GM12801 (cell line): ENCODE results near the gene CISD2.

Experiments used
- TF ChIP-seq, protein P1 (sequence below): IDR thresholded peaks from one replicate; pipeline ENCODE4 v1.5.1; 2011; ENCODE audit warnings: control low read depth; ENCODE audit not compliant: insufficient read length; ENCODE audit errors: extremely low read depth

CISD2 gene, protein sequence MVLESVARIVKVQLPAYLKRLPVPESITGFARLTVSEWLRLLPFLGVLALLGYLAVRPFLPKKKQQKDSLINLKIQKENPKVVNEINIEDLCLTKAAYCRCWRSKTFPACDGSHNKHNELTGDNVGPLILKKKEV

DNA sequence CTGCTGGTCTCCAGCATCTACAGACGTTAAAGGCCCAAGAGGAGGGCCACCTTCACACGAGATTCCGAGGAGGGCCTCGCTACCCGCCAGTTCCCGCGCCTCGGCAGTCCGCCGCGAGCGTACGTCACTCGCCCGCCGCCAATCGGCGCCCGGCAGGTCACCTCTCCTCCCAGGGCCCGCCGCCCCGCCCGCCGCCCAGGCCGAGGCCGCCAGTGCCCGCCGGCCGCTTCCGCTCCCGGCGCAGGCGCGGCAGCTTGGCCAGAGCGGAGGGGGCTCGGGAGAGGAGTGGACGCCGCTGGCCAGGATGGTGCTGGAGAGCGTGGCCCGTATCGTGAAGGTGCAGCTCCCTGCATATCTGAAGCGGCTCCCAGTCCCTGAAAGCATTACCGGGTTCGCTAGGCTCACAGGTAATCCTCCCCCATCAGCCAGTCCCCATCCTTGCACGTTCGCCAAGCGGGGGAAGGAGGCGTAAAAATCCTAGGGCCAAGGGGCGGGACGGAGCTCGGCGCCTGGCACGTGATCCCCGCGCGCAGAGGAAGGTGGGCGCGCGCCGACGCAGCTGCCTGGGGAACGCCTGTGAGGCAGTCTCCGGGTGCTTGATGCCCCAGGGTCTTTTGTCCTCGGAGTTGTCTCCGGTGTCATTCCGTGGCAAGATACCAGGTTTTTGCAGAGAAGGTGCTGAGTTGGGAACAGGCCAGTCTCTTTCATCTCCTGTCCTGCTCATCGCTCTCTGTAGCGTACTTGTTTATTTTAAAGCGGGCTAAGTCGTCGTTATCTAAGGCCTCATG is at the start of gene CISD2:
Gene CISD2, plus strand, starts transcription at position 212 of the 788 bp plus-strand sequence. Its CDS starts 93 bp downstream, at position 305.
- TF ChIP-seq, protein P1, sequence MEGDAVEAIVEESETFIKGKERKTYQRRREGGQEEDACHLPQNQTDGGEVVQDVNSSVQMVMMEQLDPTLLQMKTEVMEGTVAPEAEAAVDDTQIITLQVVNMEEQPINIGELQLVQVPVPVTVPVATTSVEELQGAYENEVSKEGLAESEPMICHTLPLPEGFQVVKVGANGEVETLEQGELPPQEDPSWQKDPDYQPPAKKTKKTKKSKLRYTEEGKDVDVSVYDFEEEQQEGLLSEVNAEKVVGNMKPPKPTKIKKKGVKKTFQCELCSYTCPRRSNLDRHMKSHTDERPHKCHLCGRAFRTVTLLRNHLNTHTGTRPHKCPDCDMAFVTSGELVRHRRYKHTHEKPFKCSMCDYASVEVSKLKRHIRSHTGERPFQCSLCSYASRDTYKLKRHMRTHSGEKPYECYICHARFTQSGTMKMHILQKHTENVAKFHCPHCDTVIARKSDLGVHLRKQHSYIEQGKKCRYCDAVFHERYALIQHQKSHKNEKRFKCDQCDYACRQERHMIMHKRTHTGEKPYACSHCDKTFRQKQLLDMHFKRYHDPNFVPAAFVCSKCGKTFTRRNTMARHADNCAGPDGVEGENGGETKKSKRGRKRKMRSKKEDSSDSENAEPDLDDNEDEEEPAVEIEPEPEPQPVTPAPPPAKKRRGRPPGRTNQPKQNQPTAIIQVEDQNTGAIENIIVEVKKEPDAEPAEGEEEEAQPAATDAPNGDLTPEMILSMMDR, result no peak

DNA sequence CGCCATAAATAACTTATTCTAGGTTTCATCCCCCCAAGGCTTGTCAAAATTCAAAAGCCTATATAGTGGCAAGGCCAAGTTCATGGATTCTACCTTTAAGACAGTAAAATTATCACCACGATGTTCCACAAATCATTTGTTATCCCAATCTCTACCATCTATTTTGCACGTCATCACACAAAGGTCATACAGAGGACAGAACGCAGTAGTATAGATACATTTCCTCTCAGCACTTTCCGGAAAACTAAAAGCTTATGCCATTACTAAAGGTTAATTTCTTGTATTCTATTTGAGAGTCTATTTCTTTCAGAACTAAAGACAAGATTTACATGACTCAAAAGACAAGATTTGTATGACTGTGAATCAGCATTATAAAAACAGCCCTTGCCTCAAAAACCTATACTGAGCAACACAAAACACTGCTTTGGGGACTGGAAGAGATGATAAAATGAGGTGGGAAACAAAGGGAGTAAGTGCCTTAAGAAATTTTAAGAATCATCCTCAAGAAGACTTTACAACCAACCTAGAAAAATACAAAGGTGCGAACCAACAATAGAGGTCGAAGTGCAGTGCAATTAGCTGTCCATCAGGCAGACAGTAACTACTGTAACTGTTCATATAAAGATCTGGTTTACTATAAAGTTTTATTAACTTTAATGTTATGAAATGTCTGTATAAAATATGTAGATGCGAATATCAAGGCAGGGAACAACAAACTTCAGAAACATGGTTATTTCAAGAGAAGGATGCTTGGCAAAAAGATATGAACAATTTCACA is 49.0 kb upstream of the CISD2 start:
- TF ChIP-seq, protein P1, result no peak

DNA sequence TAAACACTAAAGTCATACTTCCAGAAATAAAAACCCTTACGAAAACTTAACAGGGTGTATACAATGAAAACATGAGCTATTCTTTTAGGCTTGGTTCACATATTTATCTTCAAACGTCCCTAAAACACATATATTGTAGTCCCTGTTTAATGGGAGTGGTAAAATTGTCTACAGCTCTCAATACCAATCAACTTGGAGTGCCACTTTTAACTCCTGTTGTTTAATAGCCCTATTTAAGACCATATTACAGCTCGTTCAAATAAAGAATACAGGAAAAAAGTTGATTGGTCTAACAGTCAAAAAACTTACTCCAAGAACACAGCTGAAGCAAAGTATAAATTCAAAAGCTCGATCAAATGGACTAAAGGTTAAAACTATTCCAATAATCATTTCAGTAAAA is 45.3 kb upstream of the CISD2 start:
- TF ChIP-seq, protein P1, result no peak

DNA sequence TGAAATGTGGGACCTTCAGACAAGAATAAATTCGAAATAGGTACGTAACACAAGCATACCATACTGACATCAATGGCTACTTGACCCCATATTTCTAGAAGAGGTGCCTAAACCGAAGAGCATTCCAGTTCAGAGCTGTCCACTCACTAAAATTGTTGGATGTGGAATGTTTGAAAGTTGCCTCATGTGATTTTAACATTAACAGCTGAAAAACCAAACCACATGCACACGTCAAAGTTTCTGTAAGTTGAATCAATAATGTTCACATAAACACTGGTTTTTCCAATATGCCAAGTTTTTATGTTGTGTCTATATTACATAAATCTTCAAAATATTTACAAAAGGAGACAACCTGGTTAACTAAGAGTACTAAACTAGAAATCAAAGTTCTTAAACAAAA is 44.9 kb upstream of the CISD2 start:
- TF ChIP-seq, protein P1, result no peak

DNA sequence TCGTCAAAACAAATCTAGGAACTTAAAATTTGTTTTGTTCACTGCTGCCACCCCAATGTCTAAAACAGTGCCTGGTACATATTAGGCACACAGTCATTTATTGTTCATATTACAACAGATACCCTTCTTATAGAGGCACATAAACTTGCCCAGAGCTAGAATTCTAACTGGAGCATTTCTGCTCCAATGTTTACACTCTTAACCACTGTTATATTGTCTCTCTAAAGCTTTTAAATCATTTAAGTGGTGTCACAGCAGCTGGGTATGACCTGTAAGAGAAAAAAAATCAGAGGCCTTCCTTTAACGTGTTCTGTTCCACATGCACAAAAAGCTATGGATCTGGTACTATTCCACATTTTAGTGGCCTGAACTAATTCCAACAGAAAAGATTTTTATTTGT is 44.4 kb upstream of the CISD2 start:
- TF ChIP-seq, protein P1, result no peak

DNA sequence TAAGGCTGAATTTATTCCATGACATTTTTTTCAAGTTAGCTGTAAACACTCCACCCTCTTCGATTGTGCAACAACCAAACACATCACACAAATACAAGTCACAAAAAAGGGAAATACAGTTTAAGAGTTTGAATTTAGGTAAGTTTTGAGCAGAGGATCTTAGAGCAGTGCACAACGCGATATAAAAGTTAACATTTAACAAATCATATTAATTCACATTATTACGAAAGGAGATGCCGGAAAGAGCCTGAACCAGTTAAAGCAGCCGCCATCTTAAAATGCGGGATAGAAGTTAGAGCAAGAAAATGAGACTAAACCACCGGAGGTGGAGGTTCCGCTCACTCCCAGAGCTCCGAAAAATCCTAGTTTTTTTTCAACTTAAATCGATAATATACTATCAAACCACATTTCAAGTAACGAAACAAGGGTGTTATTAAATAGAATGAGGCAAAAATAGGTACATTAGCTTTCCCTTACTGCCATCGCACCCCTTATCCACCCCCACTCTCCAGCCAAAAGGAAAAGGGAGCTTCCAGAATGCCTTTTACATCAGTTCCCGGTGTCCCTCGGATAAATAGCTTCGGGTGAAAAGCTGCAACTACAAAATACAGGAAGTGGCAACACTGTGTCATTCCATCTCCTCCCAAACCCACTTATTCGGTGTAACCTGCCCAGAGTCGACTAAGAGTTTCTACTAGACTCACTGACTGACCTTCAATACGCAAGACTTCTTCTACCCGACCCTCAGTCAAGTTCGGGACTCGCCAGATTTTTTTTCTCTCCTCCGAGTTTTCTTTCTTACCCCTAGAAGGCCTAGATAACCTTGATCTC is 43.3 kb upstream of the CISD2 start:
- TF ChIP-seq, protein P1, result no peak
